GM23338 (cell line): ENCODE measurements around the gene FBXL17. TPM values are rescaled to one million over a fixed set of nuclear protein-coding genes. Genes with fewer than 3 reads are reported as not detected.

Experiments
- ATAC-seq: fragments of 200-7000 bp; cut with Tn5 transposase; 3 replicates; pipeline ENCODE4 v1.9.1; 2020
- DNase-seq: peaks from one replicate; pipeline ENCODE4 v3.0.0-alpha.2; 2015; ENCODE audit warnings: low spot score
- H2AFZ ChIP-seq: fragments of 200-600 bp; sonication (generic); 2 replicates; pipeline ENCODE4 v1.8.0; 2016; ENCODE audit warnings: antibody characterized with exemption, mild to moderate bottlenecking, moderate library complexity
- H3F3A ChIP-seq: fragments of 200-600 bp; sonication (generic); replicated peaks from 2 replicates; pipeline ENCODE4 v1.8.0; 2017; ENCODE audit warnings: antibody characterized with exemption, mixed run types, low read depth
- H3K27ac ChIP-seq: fragments of 200-600 bp; sonication (generic); 2 replicates; pipeline ENCODE4 v1.6.1; 2016; ENCODE audit warnings: low read depth
- H3K27me3 ChIP-seq: fragments of 200-600 bp; sonication (generic); 2 replicates; pipeline ENCODE4 v1.8.0; 2016; ENCODE audit warnings: mild to moderate bottlenecking, mixed run types, moderate library complexity; ENCODE audit not compliant: insufficient read depth
- H3K36me3 ChIP-seq: fragments of 200-600 bp; sonication (generic); 2 replicates; pipeline ENCODE4 v1.8.0; 2016; ENCODE audit warnings: mild to moderate bottlenecking; ENCODE audit not compliant: insufficient read depth
- H3K4me1 ChIP-seq: fragments of 200-600 bp; sonication (generic); 2 replicates; pipeline ENCODE4 v1.8.0; 2016; ENCODE audit warnings: mild to moderate bottlenecking, moderate library complexity; ENCODE audit not compliant: insufficient read depth
- H3K4me2 ChIP-seq: fragments of 200-600 bp; sonication (generic); 2 replicates; pipeline ENCODE4 v1.7.1; 2017; ENCODE audit warnings: mixed run types
- H3K4me3 ChIP-seq: fragments of 200-600 bp; sonication (generic); 2 replicates; pipeline ENCODE4 v1.6.1; 2016; ENCODE audit warnings: mixed run types
- H3K79me2 ChIP-seq: fragments of 200-600 bp; sonication (generic); replicated peaks from 2 replicates; pipeline ENCODE4 v1.8.0; 2017; ENCODE audit warnings: mild to moderate bottlenecking; ENCODE audit not compliant: insufficient read depth
- H3K9me2 ChIP-seq: fragments of 200-600 bp; sonication (generic); 2 replicates; pipeline ENCODE4 v1.8.0; 2017; ENCODE audit not compliant: insufficient read depth
- H4K20me1 ChIP-seq: fragments of 200-600 bp; sonication (generic); replicated peaks from 2 replicates; pipeline ENCODE4 v1.8.0; 2017; ENCODE audit warnings: mild to moderate bottlenecking; ENCODE audit not compliant: insufficient read depth
- H3K27ac Mint-ChIP-seq: 2 replicates; pipeline ENCODE4 v1.8.0; 2020; ENCODE audit warnings: inconsistent platforms, mild to moderate bottlenecking, moderate library complexity, mixed read lengths
- H3K27me3 Mint-ChIP-seq: 3 replicates; pipeline ENCODE4 v1.8.0; 2022; ENCODE audit warnings: low read depth, mild to moderate bottlenecking, moderate library complexity, mixed read lengths, inconsistent platforms; ENCODE audit not compliant: insufficient read depth, poor library complexity
- H3K36me3 Mint-ChIP-seq: 3 replicates; pipeline ENCODE4 v1.8.0; 2021; ENCODE audit warnings: low read depth, mild to moderate bottlenecking, inconsistent platforms, moderate library complexity, mixed read lengths
- H3K4me1 Mint-ChIP-seq: 3 replicates; pipeline ENCODE4 v1.8.0; 2020; ENCODE audit warnings: mild to moderate bottlenecking, inconsistent platforms, mixed read lengths
- H3K4me3 Mint-ChIP-seq: 3 replicates; pipeline ENCODE4 v1.8.0; 2021; ENCODE audit warnings: moderate library complexity, mild to moderate bottlenecking, inconsistent platforms, mixed read lengths
- H3K9me3 Mint-ChIP-seq: 3 replicates; pipeline ENCODE4 v1.8.0; 2020; ENCODE audit warnings: moderate library complexity, mild to moderate bottlenecking, inconsistent platforms, mixed read lengths
- CREB1 ChIP-seq: fragments of 250-450 bp; sonication (Bioruptor Pico); IDR thresholded peaks from 2 replicates; pipeline ENCODE4 v1.5.0; 2020; ENCODE audit warnings: low read depth, mild to moderate bottlenecking, moderate library complexity
- CTCF ChIP-seq, 2 experiments: fragments of 200-600 bp in 1 of 2; sonication (generic) in 1 of 2; conservative IDR thresholded peaks; 2 replicates each; pipeline versions ENCODE4 v1.5.1 to v1.6.1; 2016 to 2017; ENCODE audit warnings: antibody characterized with exemption in 2 of 2, low read depth in 2 of 2, mild to moderate bottlenecking in 2 of 2, moderate library complexity in 1 of 2
- EZH2 ChIP-seq: fragments of 200-600 bp; sonication (generic); IDR thresholded peaks from one replicate; pipeline ENCODE4 v1.8.0; 2017; ENCODE audit warnings: antibody characterized with exemption, mild to moderate bottlenecking, low read depth; ENCODE audit not compliant: unreplicated experiment
- EZH2phosphoT487 ChIP-seq: fragments of 200-600 bp; sonication (generic); IDR thresholded peaks from one replicate; pipeline ENCODE4 v1.8.1; 2018; ENCODE audit warnings: antibody characterized with exemption; ENCODE audit not compliant: unreplicated experiment
- JUNB ChIP-seq: IDR thresholded peaks from one replicate; pipeline ENCODE4 v1.6.1; 2016; ENCODE audit warnings: antibody characterized with exemption; ENCODE audit not compliant: unreplicated experiment
- NANOG ChIP-seq: IDR thresholded peaks from 2 replicates; pipeline ENCODE4 v1.6.1; 2016; ENCODE audit warnings: antibody characterized with exemption, borderline replicate concordance
- POLR2AphosphoS5 ChIP-seq: IDR thresholded peaks from 2 replicates; pipeline ENCODE4 v1.6.1; 2016; ENCODE audit warnings: antibody characterized with exemption, low read depth
- STAT1 ChIP-seq: IDR thresholded peaks from one replicate; pipeline ENCODE4 v1.6.1; 2016; ENCODE audit warnings: antibody characterized with exemption; ENCODE audit not compliant: unreplicated experiment
- ZNF114 ChIP-seq: fragments of 250-450 bp; sonication (Bioruptor Pico); IDR thresholded peaks from 2 replicates; pipeline ENCODE4 v1.5.0; 2020; ENCODE audit warnings: mild to moderate bottlenecking, moderate library complexity
- ZNF331 ChIP-seq: fragments of 250-450 bp; sonication (Bioruptor Pico); IDR thresholded peaks from 2 replicates; pipeline ENCODE4 v1.5.0; 2020; ENCODE audit warnings: low read depth, mild to moderate bottlenecking, moderate library complexity
- ZNF462 ChIP-seq: fragments of 250-450 bp; sonication (Bioruptor Pico); IDR thresholded peaks from 2 replicates; pipeline ENCODE4 v1.5.0; 2020; ENCODE audit warnings: mild to moderate bottlenecking, moderate library complexity
- polyA plus RNA-seq: library from polyadenylated mRNA; unstranded; fragments of >200 nt; fragmentation: Nextera tagmentation; extraction: Ambion mirVana; gene quantifications from 2 replicates; pipeline ENCODE4 v1.2.1, GENCODE V29; 2016
- total RNA-seq: library from RNA; depleted of rRNA; stranded (reverse); fragments of >200 nt; shearing (Covaris generic); gene quantifications from 2 replicates; pipeline ENCODE4 v1.2.3, GENCODE V29; 2014
- TF ChIP-seq, protein P1 (sequence below): IDR thresholded peaks from one replicate; pipeline ENCODE4 v1.6.1; 2018; ENCODE audit warnings: antibody characterized with exemption; ENCODE audit not compliant: unreplicated experiment
- TF ChIP-seq, protein P2 (sequence below): IDR thresholded peaks from 2 replicates; pipeline ENCODE4 v1.6.1; 2016; ENCODE audit warnings: antibody characterized with exemption

FBXL17 gene
- total and polyA plus RNA-seq, 2 experiments from 2014 or later: 2.0 to 2.7 TPM

DNA sequence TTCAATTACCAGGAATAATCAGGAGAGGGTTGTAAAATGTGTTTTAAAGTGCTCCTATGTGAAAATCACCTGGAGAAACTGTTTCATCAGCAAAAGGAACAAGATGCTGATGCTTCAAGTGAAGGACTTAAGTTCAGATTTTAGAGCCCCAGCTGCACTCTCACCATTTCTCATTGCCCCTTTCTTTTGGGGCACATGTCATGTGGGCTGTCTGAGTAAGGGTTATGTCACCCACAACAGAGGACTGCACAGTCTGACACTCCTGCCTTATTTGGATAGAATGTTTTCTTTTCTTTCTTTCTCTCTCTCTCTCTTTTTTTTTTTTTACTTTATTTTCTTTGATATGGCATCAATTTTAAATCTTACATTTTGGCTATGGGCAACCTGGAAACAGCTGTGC, 507.1 kb downstream of the FBXL17 start:
- no peaks in the 10 kb centered on the region for H3K9me3 Mint-ChIP-seq
- H3K4me1 Mint-ChIP-seq: peaks cover 7% of the 10 kb centered on the region
- no peaks in the 10 kb centered on the region for H3K36me3 ChIP-seq
- H3K4me1 ChIP-seq: peaks cover 7% of the 10 kb centered on the region; the same call in 1 of the 2 replicates
- H3K27ac ChIP-seq: no peak overlapping the region
- H3K79me2 ChIP-seq: no peaks in the 10 kb centered on the region
- peaks cover 3% of the 10 kb centered on the region for H3K27me3 Mint-ChIP-seq
- H3F3A ChIP-seq: no peaks in the 10 kb centered on the region
- no peak overlapping the region for H3K27ac Mint-ChIP-seq
- no peak overlapping the region for H3K4me2 ChIP-seq
- H3K9me2 ChIP-seq: no peaks in the 10 kb centered on the region; the same call in 1 of the 2 replicates
- no peaks in the 10 kb centered on the region for H4K20me1 ChIP-seq
- no peaks in the 10 kb centered on the region for H3K27me3 ChIP-seq
- H3K36me3 Mint-ChIP-seq: no peaks in the 10 kb centered on the region
- no peak overlapping the region for H3K4me3 Mint-ChIP-seq
- H2AFZ ChIP-seq: no peak overlapping the region
- TF ChIP-seq JUNB (no peak), POLR2AphosphoS5 (no peak), CREB1 (no peak), CTCF (conservative IDR thresholded peaks at IDR 0.05; ENCODE audit: low read depth in 2 of 2) (no peak), ZNF331 (no peak), ZNF114 (CRISPR knock-in tag) (no peak), ZNF462 (CRISPR knock-in tag) (no peak), EZH2 (no peak), EZH2phosphoT487 (no peak), STAT1 (no peak), NANOG (no peak)
- TF ChIP-seq, protein P1, sequence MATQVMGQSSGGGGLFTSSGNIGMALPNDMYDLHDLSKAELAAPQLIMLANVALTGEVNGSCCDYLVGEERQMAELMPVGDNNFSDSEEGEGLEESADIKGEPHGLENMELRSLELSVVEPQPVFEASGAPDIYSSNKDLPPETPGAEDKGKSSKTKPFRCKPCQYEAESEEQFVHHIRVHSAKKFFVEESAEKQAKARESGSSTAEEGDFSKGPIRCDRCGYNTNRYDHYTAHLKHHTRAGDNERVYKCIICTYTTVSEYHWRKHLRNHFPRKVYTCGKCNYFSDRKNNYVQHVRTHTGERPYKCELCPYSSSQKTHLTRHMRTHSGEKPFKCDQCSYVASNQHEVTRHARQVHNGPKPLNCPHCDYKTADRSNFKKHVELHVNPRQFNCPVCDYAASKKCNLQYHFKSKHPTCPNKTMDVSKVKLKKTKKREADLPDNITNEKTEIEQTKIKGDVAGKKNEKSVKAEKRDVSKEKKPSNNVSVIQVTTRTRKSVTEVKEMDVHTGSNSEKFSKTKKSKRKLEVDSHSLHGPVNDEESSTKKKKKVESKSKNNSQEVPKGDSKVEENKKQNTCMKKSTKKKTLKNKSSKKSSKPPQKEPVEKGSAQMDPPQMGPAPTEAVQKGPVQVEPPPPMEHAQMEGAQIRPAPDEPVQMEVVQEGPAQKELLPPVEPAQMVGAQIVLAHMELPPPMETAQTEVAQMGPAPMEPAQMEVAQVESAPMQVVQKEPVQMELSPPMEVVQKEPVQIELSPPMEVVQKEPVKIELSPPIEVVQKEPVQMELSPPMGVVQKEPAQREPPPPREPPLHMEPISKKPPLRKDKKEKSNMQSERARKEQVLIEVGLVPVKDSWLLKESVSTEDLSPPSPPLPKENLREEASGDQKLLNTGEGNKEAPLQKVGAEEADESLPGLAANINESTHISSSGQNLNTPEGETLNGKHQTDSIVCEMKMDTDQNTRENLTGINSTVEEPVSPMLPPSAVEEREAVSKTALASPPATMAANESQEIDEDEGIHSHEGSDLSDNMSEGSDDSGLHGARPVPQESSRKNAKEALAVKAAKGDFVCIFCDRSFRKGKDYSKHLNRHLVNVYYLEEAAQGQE: no peak
- TF ChIP-seq, protein P2, sequence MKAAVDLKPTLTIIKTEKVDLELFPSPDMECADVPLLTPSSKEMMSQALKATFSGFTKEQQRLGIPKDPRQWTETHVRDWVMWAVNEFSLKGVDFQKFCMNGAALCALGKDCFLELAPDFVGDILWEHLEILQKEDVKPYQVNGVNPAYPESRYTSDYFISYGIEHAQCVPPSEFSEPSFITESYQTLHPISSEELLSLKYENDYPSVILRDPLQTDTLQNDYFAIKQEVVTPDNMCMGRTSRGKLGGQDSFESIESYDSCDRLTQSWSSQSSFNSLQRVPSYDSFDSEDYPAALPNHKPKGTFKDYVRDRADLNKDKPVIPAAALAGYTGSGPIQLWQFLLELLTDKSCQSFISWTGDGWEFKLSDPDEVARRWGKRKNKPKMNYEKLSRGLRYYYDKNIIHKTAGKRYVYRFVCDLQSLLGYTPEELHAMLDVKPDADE: no peak
- ATAC-seq (no peak), DNase-seq (no peak)
- no peak overlapping the region for H3K4me3 ChIP-seq
